Measurements from ENCODE around the gene HLTF.
A peak's percentile ranks its signal among the peaks of the same experiment; 100 is the strongest.
"Not testable (repeated sequence)": the region's sequence is repeated elsewhere in the genome, so short reads cannot be mapped to it uniquely, and the experiment has no call there.

Gene HLTF

DNA sequence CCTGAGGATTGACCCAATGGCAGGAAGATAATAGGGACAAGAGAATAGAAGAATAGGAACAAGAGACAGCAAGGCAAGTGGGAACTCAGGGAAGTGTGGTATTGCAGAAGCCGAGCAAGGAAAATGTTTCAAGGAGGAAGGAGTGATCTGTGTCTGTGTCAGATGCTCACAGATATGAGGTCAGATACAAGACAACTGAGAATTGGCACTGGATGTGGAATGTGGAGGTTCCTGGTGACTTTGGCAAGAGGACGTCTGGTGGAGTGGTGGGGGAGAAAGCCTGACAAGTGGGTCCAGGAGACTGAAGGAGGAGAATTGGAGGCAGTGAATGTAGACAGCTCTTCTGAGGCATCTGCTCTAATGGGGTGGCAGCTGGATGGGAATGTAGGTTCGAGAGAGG lies 70.9 kb downstream of the HLTF start:
- no peak for DNase-seq

DNA sequence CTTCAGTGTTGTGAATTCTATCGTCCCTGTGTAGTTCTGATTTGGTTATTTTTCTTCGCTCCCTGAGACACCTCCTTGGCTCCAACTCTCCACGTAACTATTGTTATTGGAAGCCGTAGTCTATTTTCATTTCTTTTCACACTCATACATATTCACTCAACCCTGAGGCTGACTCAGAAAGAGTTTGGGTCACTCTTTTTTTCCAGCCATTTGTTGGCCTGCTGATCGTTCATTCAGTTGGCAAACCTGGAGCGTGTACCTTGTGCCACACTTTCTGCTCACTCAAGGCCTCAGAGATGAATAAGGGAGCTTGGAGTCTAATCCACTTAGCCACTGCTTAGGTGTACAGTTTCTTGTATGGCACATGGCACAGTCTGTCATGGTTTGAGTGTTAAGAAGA lies 72.6 kb downstream of the HLTF start:
- no peak for DNase-seq

DNA sequence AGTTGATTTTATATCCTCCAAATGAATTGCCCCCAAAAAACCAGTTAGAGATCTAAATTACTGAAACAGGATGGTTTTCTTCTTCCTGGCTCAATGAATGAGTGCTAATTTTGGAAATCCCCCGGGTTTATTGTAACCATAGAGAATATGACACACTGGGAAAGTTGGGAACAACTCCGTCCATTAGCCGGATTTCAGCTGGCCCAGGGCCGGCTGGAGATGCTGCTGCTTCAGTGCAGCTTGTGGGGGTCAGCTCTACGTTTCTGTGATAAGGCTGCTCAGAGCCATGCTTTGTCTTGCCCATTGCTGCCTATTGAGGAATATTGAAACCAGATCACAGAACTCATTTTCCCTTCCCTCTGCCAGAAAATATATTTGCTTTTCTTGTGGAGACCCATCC lies 74.7 kb downstream of the HLTF start:
- DNase-seq: no peak

DNA sequence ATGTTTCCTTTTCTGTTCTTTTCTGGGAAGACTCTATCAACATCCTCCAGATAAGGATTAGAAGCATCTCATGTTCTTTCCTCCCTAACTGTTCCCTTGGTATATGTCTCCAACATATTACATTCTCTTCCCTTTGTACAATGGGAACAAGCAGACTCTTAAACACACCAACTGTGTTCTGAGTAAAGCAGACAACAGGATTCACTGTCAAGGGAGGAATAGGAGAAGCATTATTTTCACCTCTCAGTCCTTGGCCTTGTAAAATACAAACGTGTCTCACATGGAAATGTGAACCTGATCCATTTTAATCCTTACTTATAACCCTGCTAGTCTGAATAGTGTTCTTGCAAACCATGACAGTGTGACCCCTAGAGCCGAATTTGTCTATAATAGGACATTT lies 75.4 kb downstream of the HLTF start:
- no peak for DNase-seq

DNA sequence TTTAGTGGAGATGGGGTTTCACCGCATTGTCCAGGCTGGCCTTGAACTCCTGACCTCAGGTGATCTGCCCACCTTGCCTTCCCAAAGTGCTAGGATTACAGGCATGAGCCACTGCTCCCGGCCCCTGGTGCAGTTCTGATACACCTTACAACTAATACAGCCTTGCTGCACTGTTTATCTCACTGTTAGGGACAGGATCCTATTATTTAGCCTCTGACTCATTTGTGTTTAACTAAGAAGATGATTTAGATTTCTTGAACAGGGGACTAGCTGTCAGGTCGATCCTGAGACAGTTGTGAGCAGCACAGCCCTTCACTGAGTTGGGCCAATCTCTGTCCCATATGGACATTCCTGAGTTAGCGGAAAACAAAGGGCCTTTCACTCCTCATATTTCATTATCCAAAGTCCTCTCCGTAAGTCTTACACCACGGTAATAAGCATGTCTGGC lies 75.8 kb downstream of the HLTF start:
- no peak for DNase-seq

DNA sequence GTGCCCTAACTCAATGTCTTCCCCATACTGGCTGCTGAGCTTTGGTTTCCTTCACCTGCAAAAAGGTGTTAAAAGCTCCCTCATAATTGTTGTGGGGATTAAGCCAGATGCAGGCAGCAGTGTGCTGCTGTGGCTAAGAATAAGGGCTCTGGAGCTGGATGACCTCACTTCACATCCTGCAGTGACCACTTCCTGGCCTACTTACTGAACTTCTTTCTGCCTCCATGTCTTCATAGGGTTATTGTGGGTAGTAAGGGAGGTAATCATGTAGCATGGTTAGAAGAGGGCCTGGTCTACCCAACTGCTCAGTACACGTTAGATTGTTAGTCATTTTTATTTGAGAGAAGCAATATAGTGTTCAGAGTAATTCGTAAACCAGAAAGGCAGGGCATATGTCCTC lies 76.6 kb downstream of the HLTF start:
- DNase-seq: no peak

DNA sequence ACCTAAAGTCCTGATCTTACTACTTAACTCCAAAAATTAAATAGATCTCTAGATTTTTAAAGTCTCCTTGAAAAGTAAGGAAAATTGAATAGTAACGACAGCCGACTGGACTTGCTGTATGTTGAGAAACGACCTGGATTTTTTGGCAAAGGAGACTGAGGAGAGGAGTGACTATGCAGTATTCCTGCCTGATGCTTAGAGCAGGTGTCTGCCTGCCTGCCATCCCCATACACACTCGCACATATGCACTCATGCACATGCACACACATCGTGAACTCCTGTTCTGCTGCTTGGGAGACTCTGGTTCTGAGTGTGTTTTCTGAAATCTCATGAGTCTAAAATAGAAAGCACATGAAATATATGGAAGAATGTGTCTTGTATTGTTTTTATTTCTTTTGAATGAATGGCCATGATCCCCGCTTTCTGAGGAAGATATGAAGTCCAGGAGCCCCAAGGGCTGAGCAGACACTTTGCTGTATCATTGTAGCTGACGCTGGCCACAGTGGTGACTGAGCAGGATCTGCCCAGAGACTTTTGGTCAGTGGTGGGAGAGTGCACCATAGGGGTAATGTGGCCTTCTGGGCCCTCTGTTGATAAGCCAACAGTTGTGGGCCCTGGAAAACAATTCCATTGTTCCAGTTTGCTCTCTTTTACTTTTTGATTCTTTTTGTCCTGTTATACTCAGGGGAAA lies 78.6 kb downstream of the HLTF start:
- DNase-seq: no peak

DNA sequence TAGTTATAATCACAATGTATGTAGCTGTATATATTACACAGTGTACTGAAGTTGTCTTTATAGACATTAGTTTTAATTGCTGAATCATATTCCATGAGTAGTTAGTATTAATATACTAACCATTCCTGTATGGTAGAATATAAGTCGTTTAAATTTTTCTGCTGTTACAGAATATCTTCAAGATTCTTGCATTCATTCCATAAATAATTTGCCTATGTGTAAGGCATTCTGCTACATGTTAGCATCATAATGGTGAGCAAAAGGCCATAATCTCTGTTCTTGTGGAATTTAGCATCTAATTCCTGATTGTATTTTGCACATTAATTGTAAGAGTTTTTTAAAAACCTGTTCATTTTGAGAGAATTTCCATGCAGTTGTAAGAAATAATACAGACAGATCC lies 80.9 kb downstream of the HLTF start:
- DNase-seq: no peak

DNA sequence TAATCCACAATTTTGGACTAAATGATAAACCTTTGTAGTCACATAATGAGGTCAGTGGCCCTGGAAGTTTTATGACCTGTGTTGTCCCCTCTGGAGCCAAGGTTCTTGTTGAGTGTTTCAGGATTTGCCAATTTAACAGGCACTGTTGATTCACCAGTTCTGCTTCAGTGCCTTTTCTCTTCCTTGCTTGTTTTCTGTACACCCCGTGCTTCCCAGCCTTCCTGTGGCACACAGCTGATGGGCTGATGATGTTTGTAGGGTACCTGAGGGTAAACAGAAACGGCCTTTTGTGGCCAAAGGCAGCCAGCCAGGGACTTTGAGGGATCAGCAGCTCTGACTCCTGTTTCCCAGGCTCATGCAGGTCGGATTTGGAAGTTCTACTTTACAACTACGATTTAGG lies 81.7 kb downstream of the HLTF start:
- no peak for DNase-seq

DNA sequence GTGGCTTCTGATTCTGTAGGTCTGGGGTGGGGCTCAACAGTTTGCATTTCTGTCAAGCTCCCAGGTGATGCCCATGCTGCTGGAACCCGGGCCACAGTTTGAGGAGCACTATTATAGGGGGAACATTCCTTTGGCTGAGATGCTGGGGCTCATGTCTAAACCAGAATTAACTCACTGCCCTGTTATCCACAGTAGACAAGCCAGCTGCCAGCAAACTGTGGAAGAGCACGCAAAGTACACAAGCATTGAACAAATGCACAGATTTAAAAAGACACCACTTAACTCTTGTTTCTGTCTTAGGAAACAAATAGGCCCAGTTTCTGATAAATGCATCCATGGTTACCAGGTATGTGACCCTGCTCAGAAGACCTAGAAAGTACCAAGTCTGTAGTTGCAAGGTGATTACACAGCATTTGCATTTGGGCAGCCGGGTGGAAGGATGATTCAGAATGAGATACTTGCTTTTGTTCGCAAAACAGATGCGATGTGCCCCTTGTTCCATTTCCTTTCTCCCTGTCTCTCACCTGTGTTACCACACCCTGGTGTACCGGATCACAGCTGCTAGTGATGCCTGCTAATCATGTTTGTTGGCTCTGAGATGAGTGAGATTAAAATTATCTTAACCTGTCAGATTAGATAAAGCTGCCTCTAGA lies 82.6 kb downstream of the HLTF start:
- DNase-seq: no peak

DNA sequence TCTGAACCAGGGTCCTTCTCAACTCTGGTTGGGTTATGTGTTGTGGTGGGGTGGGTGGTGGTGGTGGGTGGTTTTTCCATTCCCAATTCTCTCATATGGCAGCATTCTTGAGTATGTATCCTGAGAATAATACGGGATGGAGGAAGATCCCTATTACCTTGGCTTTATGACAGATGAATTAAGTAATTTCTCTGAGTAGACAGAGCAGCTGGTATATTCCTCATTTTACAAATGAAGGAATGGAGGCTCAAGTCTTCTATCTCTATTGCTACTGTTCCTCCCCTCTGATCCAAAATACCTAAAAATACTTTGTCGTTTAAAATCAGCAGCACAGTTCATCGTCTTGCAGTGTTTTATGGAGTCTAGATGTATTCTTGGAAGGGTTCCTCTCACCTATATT lies 84.6 kb downstream of the HLTF start:
- DNase-seq: no peak

DNA sequence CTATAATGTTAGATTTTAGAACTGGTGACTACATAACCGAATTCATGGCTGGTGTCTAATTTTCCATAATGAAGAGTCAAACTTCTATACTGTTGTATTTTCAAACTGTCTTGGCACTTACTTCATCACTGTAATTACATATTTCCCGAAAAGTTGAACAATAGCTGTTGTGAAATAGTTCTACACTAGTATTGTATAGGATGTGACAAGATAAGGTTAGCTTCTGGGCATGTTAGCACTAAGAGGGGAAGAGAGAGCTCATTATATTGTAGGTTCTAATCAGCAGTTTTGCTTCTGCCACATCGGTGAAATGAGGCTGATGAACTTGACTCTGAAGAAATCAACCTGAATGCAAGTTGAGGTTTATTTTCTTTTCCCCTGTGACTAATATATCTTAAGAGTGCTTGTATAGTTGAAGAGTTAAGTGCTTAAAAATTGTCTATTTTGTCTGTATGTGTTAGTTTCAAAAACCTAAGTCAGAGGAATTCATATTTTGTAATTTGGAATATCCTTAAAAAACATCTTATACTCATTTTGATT lies 86.1 kb downstream of the HLTF start:
- DNase-seq: no peak

DNA sequence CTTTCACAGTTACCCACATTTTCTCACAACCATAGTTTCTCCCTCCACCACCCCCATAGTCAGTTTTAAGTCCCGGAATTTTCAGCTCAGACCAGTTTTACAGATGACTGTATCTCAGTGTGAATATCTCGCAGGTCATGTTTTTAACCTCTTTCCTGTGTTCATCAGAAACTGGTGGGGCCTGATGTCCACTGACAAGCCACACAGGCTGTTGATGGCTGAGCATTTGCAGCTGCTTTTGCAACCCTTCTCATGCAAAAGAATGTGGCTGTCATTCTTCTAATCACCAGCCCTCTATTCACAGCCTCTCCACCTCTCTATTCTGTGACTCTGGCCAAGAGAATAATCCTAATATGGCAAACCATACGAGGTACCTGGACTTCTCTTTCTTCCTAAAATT lies 86.5 kb downstream of the HLTF start:
- no peak for DNase-seq

DNA sequence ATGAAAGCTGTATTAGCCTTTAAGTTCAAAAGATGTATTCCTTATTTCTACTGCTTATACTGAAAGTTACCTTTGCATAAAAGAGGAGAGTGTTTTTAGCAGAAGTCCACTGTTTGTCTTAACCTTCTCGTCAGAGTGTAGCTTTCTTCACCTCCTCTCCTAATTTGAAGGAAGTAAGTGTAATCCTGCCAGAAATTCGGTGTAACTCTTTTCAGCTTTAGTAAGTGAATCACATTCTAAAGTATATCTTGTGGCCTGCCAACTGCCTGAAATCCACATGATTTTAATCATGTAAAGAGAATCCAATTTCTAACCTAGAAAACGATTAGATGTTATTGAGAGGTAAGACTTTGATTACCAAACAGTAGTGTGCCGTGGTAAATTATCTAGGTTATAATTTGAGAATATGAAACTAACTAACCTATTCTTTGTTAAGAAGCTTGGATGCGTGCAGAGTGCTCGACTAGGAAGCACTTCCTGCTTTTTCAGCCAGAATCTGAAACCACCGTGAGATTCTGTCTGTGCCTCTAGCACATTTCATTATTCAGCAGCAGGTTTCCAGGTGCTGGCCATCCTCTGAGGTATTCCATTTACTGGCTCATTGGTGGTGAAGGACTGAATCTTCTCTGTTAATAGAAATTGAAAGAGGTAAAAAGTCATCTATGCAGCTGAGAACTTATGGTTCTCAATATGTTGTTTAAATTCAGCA lies 87.5 kb downstream of the HLTF start:
- no peak for DNase-seq

DNA sequence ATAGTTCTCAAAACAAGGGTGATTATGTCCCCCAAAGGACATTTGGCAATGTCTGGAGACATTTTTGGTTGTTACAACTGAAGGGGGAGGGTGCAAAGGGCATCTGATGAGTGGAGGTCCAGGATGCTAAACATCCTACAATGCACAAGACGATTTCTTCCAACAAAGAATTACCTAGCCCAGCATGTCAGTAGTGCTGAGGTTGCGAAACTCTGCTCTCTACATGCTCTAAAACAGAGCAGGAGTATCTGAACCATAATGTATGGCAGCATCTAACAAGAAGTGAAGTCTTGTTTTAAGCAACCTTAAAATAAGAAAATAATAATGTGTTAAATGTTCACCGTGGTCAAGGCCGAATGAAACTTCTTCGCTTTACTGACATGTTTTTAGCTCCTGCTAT lies 88.0 kb downstream of the HLTF start:
- DNase-seq: no peak

DNA sequence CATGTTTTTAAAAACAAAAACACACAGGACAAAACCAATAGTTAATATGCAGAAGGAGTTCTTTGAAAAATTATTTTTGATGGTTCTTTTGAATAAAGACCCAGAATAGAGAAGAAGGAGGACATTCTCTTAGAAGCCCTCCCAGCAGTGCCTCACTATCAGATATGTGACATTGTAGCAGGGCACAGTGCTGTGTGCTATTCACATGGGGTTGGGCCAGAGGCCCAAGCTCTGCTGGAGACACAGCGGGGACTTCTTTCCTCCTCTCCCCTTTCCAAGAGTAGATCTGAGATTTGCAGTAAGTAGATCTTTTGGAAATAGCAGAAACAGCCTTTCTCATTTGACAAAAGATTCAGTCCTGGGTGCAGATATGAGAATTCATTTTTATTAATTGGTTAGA lies 88.7 kb downstream of the HLTF start:
- DNase-seq: no peak

DNA sequence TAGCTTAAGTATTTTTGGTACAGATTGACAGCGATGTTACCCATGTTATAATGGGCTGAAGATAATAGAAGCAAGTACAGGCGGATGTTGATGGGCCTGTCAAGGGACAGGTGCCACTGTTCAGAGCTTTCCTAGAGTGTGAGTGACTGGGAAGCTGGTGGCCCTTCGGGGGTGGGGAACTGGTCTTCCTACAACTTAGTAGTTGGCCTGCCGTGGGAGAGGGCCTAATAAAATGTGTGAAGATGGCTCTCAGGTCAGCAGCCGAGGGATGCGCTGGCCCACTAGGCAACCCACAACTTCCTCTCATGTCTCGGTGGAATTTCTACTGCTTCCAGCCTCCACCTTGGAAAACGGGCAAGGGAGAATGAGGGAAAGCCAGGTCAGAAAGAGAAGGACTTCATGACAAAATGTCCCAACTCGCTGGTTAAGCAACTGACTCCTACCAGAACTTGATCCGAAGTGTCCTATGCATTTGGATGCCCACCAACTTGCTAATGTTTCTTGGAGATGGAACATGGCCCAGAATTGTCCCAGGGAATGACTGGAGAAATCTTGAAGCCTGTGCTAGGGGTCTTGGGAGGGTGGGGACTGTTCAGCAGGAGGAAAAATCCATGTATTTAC lies 93.6 kb downstream of the HLTF start:
- DNase-seq: no peak

DNA sequence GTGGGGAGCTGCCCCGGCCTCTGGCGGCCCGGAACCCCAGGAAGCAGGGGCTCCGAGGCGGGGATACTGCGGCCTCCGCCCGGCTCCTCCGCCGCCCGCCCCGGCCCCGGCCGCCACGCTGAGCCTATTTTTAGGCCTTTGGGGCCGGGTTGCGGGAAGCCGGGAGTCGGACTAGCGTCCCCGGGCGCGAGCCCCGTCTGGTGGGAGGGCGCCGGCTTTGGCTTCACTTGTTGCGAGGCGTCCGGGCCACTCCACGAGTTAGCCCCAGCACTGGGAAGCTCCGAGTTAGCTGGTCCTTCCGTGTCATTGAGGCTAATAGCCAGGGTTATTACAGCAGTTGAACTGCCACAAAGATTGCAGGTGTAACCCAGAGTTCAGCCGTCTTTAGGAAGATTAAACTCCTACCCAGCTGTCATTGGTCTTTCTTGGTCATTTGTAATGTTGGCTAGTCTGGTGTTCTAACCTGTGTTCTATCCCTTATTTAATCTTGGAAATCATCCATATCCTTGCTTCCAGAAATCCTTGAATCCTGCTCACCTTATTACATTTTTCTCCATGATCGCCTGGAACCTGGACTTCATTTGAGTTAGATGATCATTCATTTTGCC lies 94.2 kb downstream of the HLTF start:
- DNase-seq: peak in 3 of 4 experiments; percentile 8 to 21 (median 17)

DNA sequence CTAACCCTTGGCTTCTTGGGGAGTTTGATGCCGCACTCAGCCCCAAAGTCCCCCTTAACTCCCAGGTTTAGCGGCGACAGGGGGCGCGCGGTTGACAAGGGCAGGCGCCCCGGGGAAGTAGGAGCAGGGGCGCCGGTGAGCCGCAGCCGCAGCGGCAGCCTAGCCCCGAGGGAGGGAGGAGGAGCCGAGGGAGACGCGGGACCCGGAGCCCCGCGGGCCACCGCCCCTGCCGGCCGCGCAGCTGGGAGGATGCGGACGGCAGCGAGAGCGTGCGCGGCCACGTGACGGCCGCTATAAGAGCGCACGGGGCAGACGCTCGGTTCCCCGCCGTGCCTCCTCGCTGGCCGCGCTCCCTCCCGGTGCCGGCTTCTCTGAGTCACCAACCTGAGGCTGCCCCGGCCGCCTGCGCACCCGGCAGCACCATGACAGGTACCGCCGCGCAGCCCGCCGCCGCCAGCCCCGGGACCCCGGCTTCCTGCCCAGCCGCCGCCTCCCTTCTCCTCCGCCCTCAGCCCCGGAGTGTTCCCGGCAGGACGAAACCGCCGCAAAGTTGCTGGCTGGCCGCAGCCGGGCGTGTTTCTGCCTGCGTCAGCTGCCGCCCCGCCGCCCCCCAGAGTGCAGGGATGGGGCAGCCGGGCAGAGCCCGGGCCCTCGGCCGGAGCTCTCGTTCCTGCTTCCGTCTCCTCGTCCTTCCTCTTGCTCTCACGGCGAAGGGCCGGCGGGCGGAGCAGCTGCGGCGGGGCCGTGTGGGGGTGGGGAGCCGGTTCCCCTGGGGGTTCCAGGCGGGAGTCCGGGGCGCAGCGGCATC lies 94.9 kb downstream of the HLTF start, which contains the start of gene GYG1:
TSS of gene GYG1 (plus strand) at position 322 of the 808 bp plus-strand sequence. CDS start at position 423, 101 bp downstream.
- DNase-seq: peak; percentile 55 to 71 (median 64)

DNA sequence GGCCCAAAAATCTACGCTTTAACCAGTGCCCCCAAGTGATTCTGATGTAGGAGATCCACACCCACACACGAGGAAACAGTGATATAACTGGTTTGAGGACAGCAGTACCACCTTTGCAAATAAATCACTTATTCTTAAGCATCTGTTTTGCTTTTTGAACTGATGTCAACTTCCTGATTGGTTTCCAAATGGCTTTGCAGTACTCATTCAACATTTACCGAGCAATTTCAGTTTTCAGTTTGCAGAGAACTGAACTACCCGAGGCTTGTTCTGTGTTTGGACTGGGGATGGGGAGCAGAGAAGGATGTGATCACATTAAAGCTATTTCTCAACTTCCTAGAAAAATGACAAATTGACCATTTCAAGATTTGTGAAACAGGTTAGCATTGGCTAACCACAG lies 96.1 kb downstream of the HLTF start:
- no peak for DNase-seq

DNA sequence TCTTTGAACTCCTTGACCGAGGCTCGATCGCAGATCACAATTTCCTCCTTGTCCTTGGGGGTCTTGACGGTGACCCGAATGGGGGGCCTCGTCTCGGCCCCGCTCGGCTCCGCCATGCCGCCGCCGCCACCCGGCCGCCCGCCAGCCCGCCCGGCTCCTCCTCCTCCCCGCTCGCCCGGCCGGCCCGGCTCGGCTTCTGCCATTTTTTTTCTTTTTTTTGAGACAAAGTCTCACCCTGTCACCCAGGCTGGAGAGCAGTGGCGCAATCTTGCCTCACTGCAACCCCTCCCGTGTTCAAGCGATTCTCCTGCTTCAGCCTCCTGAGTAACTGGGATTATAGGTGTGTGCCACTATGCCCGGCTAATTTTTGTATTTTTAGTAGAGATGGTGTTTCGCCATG lies 98.8 kb downstream of the HLTF start:
- not testable (repeated sequence) for DNase-seq

DNA sequence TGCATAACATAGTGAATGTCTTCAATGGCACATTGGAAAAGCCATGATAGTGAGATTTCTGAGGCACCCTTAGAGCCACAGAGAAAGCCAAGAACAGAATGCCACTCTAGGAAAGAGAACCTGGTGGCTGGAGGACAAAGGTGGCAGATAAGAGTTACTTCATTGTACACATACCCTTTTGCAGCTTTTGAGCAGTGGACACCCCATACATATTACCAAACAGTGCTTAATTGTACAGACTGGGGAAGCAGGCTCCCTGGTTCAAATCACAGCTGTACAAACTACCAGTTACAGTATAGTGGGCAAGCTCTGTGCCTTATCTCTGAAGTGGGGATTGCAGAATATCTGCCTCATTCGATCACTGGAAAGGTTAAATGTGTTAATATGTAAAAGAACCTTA lies 105.1 kb downstream of the HLTF start:
- DNase-seq: no peak
